ENCODE data around the gene KRT33A. TPM values are rescaled to one million over a fixed set of nuclear protein-coding genes. Genes with fewer than 3 reads are reported as not detected.
"Not testable (repeated sequence)": the region's sequence is repeated elsewhere in the genome, so short reads cannot be mapped to it uniquely, and the experiment has no call there.

Gene KRT33A
- total RNA-seq, result not detected
- long read RNA-seq, result 0 reads

DNA sequence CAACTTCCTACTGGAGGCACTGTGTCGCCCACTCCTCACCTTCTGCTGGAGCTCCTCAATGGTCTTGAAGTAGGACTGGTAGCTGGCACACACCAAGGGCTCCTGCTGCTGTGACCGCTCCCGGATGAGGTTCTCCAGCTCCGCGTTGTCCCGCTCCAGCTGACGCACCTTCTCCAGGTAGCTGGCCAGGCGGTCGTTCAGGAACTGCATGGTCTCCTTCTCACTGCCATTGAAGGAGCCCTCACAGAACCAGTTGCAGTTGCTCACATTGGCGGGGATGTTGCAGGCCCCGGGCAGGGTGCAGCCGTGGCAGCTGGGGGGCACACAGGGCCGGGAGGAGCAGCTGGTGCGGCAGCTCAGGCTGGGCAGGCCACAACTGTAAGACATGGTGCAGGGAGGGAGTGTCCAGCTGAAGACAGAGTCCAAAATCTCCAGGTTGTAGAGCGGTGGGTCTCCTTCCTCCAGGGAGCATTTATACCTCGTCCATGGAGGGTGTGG, at the start of gene KRT33A:
Gene KRT33A, minus strand, starts transcription at position 448 of the 498 bp plus-strand sequence. Its CDS starts 61 bp downstream, at position 387.
- H3K27ac ChIP-seq; H3K4me1 ChIP-seq; intact Hi-C loops (cut with DNase I); ATAC-seq; H3K4me3 ChIP-seq; H3K9me3 ChIP-seq; H3K27me3 ChIP-seq; H3K36me3 ChIP-seq; DNase-seq: not testable (repeated sequence)

DNA sequence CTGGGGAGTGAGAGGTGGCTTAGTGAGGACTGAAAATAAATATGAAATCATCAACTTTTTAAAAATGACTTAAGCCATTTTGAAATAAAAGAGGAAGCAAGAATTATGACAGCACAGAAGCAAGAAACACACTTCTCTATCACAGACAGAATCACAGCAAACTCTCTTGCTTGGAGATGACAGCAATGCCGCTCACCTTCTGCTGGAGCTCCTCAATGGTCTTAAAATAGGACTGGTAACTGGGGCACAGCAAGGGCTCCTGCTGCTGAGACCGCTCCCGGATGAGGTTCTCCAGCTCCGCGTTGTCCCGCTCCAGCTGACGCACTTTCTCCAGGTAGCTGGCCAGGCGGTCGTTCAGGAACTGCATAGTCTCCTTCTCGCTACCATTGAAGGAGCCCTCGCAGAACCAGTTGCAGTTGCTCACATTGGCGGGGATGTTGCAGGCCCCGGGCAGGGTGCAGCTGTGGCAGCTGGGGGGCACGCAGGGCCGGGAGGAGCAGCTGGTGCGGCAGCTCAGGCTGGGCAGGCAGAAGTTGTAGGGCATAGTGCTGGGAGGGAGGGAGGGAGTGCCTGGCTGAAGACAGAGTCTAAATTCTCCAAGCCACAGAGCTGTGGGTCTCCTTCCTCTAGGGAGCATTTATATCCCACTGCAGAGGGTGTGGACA, 46.5 kb upstream of the KRT33A start, which contains the start of gene KRT31:
Gene KRT31, minus strand, starts transcription at position 613 of the 665 bp plus-strand sequence. Its CDS starts 69 bp downstream, at position 544.
- H3K4me3 ChIP-seq, result no peak within 1 kb of the TSS
- H3K36me3 ChIP-seq, result no peaks in the 10 kb centered on the region
- TF ChIP-seq, protein P1, sequence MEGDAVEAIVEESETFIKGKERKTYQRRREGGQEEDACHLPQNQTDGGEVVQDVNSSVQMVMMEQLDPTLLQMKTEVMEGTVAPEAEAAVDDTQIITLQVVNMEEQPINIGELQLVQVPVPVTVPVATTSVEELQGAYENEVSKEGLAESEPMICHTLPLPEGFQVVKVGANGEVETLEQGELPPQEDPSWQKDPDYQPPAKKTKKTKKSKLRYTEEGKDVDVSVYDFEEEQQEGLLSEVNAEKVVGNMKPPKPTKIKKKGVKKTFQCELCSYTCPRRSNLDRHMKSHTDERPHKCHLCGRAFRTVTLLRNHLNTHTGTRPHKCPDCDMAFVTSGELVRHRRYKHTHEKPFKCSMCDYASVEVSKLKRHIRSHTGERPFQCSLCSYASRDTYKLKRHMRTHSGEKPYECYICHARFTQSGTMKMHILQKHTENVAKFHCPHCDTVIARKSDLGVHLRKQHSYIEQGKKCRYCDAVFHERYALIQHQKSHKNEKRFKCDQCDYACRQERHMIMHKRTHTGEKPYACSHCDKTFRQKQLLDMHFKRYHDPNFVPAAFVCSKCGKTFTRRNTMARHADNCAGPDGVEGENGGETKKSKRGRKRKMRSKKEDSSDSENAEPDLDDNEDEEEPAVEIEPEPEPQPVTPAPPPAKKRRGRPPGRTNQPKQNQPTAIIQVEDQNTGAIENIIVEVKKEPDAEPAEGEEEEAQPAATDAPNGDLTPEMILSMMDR (IDR thresholded peaks at IDR 0.05), result no peak
- no peaks in the 10 kb centered on the region for H3K9me3 ChIP-seq
- no peak within 1 kb of the TSS for H3K27ac ChIP-seq
- H3K4me1 ChIP-seq, result no peaks in the 10 kb centered on the region
- no peak for DNase-seq
- ATAC-seq, result no peak
- intact Hi-C loops (cut with DNase I), result no loop called here
- no peaks in the 10 kb centered on the region for H3K27me3 ChIP-seq

- intact Hi-C loops (cut with DNase I), result no loop called here
- H3K9me3 ChIP-seq, result no peaks in the 10 kb centered on the region
- H3K36me3 ChIP-seq, result no peaks in the 10 kb centered on the region
- no peak overlapping the region for H3K27ac ChIP-seq
- no peaks in the 10 kb centered on the region for H3K27me3 ChIP-seq
- no peak overlapping the region for H3K4me3 ChIP-seq
- TF ChIP-seq, protein P1 (IDR thresholded peaks at IDR 0.05), result no peak
- DNase-seq (no peak), ATAC-seq (no peak)
- H3K4me1 ChIP-seq, result no peaks in the 10 kb centered on the region
Observed at GRCh38 chr17:41396340-41396739, 45.7 kb upstream of the KRT33A start.

DNA sequence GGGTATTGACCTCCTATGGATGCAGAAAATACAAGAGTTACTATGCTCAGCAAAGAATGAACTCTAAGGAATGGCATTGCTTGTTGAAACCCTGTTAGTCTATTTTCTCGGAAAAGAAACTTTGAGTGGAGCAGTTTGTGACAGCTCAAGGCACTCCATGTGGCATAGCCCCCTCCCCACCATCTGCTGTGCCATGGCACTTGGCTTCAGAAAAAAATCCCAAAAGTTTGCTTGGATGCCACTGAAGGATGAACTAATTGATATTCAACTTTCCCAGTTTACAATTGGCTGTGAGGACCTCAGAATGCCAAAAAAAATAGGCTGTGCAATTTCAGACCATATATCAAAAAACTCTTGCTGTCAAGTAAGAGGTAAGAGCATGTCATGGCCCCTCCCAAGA, 45.0 kb upstream of the KRT33A start:
- no peaks in the 10 kb centered on the region for H3K9me3 ChIP-seq
- H3K4me1 ChIP-seq, result no peaks in the 10 kb centered on the region
- no peak for DNase-seq
- H3K4me3 ChIP-seq, result no peak overlapping the region
- no peak overlapping the region for H3K27ac ChIP-seq
- H3K27me3 ChIP-seq, result peaks cover under 1% of the 10 kb centered on the region
- no peak for ATAC-seq
- TF ChIP-seq, protein P1 (IDR thresholded peaks at IDR 0.05), result no peak
- no peaks in the 10 kb centered on the region for H3K36me3 ChIP-seq
- intact Hi-C loops (cut with DNase I), result no loop called here

- H3K4me3 ChIP-seq; H3K27ac ChIP-seq; ATAC-seq; H3K4me1 ChIP-seq; H3K36me3 ChIP-seq; intact Hi-C loops (cut with DNase I); DNase-seq; H3K9me3 ChIP-seq; H3K27me3 ChIP-seq: not testable (repeated sequence)
Observed at GRCh38 chr17:41395044-41395443, 44.4 kb upstream of the KRT33A start.

- Histone ChIP-seq H3K4me1 (no peaks in the 10 kb centered on the region), H3K27ac (no peak overlapping the region), H3K36me3 (no peaks in the 10 kb centered on the region), H3K27me3 (peaks cover 4% of the 10 kb centered on the region), H3K4me3 (no peak overlapping the region), H3K9me3 (no peaks in the 10 kb centered on the region)
- ATAC-seq (no peak), DNase-seq (no peak)
- TF ChIP-seq, protein P1 (IDR thresholded peaks at IDR 0.05), result no peak
- intact Hi-C loops (cut with DNase I), result no loop called here
Observed at GRCh38 chr17:41394254-41394996, 43.8 kb upstream of the KRT33A start.
